Testis (tissue), 2 donors: Measurements from ENCODE around the gene FBLN5.

Experiments
- CTCF ChIP-seq, 3 experiments: fragments of 450-650 bp in 2 of 3; fragments of 200-600 bp in 1 of 3; sonication (generic) in 1 of 3; IDR thresholded peaks; one replicate each; pipeline ENCODE4 v1.5.1; 2016 to 2019; ENCODE audit warnings: antibody characterized with exemption in 3 of 3, mild to moderate bottlenecking in 2 of 3, moderate library complexity in 1 of 3
- POLR2A ChIP-seq: fragments of 450-650 bp; IDR thresholded peaks from one replicate; pipeline ENCODE4 v1.6.1; 2017; ENCODE audit warnings: antibody characterized with exemption, mild to moderate bottlenecking, moderate library complexity

GRCh38 chr14:91831337-91831736 is 116.2 kb downstream of the FBLN5 start:
- no peak for TF ChIP-seq POLR2A
- no peak for TF ChIP-seq CTCF (IDR thresholded peaks at IDR 0.05)
